Stimulated activated CD4-positive, alpha-beta T cell treated with anti-CD3 and anti-CD28 coated beads, Interleukin-1b, Interleukin-23, amount 100 ng/mL, for 1 hour (primary cell): ENCODE results near the gene CSF2.

ENCODE experiments used
- DNase-seq, 2 donors: peaks; one replicate each; pipeline ENCODE4 v3.0.0-alpha.2; 2020; ENCODE audit warnings: low read depth in 2 of 2

Gene CSF2

GRCh38 chr5:132073231-132074013, at the start of gene CSF2:
CSF2 (plus strand) TSS chr5:132073789; CDS start chr5:132073824, 35 bp downstream.
- no peak for DNase-seq

- no peak for DNase-seq
Measured at GRCh38 chr5:132024117-132024435, 49.5 kb upstream of the CSF2 start.

GRCh38 chr5:132024789-132025402, 48.7 kb upstream of the CSF2 start:
- no peak for DNase-seq

- DNase-seq = no peak
Measured at GRCh38 chr5:132025403-132025971, 48.1 kb upstream of the CSF2 start.

- DNase-seq = no peak
Measured at GRCh38 chr5:132026516-132027008, 47.0 kb upstream of the CSF2 start.

GRCh38 chr5:132027027-132027426, 46.6 kb upstream of the CSF2 start:
- no peak for DNase-seq

GRCh38 chr5:132029609-132030330, 43.8 kb upstream of the CSF2 start:
- no peak for DNase-seq

- DNase-seq = no peak
Measured at GRCh38 chr5:132030610-132031009, 43.0 kb upstream of the CSF2 start.

- no peak for DNase-seq
Measured at GRCh38 chr5:132032196-132032595, 41.4 kb upstream of the CSF2 start.

- DNase-seq = no peak
Measured at GRCh38 chr5:132033122-132033521, 40.5 kb upstream of the CSF2 start.

GRCh38 chr5:132037353-132037752, 36.2 kb upstream of the CSF2 start:
- no peak for DNase-seq

- DNase-seq = no peak
Measured at GRCh38 chr5:132044207-132044606, 29.4 kb upstream of the CSF2 start.

GRCh38 chr5:132046880-132047299, 26.7 kb upstream of the CSF2 start:
- no peak for DNase-seq

- no peak for DNase-seq
Measured at GRCh38 chr5:132049093-132049492, 24.5 kb upstream of the CSF2 start.

GRCh38 chr5:132049559-132049958, 24.0 kb upstream of the CSF2 start:
- DNase-seq = no peak

GRCh38 chr5:132050136-132050535, 23.5 kb upstream of the CSF2 start:
- no peak for DNase-seq

GRCh38 chr5:132050661-132051552, 22.7 kb upstream of the CSF2 start:
- DNase-seq = no peak

- DNase-seq = no peak
Measured at GRCh38 chr5:132052520-132052919, 21.1 kb upstream of the CSF2 start.

- DNase-seq = no peak
Measured at GRCh38 chr5:132053483-132053882, 20.1 kb upstream of the CSF2 start.

GRCh38 chr5:132054031-132054696, 19.4 kb upstream of the CSF2 start:
- no peak for DNase-seq
